ENCODE results near the gene UTP25. TPM values are rescaled to one million over a fixed set of nuclear protein-coding genes. Genes with fewer than 3 reads are reported as not detected.

Gene UTP25
- total RNA-seq, 1 experiment from 2014 or later: 7.4 TPM

- in situ Hi-C loops (cut with HindIII; ENCODE audit: low pct_unique_long_range_greater_than_20kb, low sequenced_read_pairs): no loop called here
Observed at GRCh38 chr1:209830722-209831121, 3.0 kb downstream of the UTP25 start.

DNA sequence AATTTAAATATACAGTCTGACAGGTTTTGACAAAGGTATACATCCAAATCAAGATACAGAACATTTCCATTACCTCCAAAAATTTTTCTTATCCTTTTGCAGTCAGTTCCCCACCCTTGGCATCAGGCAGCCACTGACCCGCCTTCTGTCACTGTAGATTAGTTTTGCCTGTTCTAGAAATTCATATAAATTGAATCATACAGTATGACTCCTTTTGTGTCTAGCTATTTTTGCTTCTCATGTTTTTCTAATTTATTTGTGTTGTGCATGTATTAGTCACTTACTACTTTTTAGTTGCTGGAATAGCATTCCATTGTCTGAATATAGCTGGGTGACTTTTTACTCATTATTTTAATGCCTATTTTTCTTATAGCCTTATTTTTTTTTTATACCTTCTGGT is 3.8 kb downstream of the UTP25 start:
- in situ Hi-C loops (cut with HindIII; ENCODE audit: low pct_unique_long_range_greater_than_20kb, low sequenced_read_pairs): no loop called here
- DNase-seq (ENCODE audit: low read depth): no peak

More at GRCh38 chr1:209830722-209831121, 3.0 kb downstream of the UTP25 start:
- DNase-seq (ENCODE audit: low read depth): no peak

- no peak for DNase-seq (ENCODE audit: low read depth)
- in situ Hi-C loops (cut with HindIII; ENCODE audit: low pct_unique_long_range_greater_than_20kb, low sequenced_read_pairs): no loop called here
Observed at GRCh38 chr1:209835782-209836298, 8.1 kb downstream of the UTP25 start.

DNA sequence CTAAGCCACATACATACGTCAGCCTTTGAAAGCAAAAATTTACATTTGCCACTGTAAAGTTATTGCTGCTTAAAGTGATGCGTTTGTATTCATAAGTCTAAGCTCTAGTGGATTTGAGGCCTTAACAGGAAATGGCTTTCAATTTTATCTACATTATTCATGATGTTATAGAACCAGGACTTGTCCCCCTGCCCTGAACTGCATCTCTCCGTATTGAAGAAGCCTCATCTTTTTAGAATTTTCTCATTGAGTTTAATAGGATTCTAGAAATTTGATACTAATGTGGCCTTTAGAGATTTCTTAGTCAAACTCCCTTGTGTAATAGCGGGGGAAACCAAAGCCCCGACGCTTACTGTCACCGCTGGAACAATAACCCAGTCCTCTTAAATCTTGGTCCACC is 9.9 kb downstream of the UTP25 start:
- no peak for DNase-seq (ENCODE audit: low read depth)
- in situ Hi-C loops (cut with HindIII; ENCODE audit: low pct_unique_long_range_greater_than_20kb, low sequenced_read_pairs): no loop called here

- DNase-seq (ENCODE audit: low read depth): no peak
- in situ Hi-C loops (cut with HindIII; ENCODE audit: low pct_unique_long_range_greater_than_20kb, low sequenced_read_pairs): no loop called here
Observed at GRCh38 chr1:209838537-209838936, 10.8 kb downstream of the UTP25 start.

DNA sequence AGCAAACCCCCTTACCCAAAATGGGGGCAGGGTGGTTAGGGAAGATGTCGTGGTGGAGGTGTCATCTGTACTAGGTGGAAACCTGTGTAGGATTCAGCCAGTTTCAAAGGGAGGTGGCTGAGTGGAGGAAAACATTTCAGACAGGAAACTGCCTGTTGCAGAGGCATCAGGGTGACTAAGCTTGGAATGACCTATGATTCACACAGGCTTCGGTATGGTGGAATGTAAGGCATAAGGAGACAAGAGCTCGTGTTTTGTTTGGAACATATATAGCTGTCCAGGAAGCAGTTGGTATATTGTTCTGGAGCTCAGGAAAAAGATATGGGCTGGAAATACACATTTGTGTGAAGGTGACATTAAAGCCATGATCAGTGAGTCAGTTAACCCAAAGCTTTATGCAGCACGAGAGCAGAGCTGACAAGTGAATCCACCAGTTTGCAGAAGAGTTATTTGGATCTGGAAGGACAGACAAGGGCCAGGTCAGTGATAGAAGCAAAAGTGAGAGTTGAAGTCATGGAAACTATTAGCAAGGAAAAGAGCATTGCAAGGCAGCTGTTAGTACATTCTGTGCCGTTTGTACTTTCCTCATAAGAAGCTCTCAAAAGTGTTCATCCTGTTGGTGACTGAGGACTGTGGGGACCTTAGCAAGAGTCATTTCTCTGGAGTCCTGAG is 12.2 kb downstream of the UTP25 start:
- in situ Hi-C loops (cut with HindIII; ENCODE audit: low pct_unique_long_range_greater_than_20kb, low sequenced_read_pairs): no loop called here

GRCh38 chr1:209840611-209841010 is 12.8 kb downstream of the UTP25 start:
- DNase-seq (ENCODE audit: low read depth): no peak
- in situ Hi-C loops (cut with HindIII; ENCODE audit: low pct_unique_long_range_greater_than_20kb, low sequenced_read_pairs): no loop called here

More for the DNA sequence above, 12.2 kb downstream of the UTP25 start:
- peak; percentile 79 for DNase-seq (ENCODE audit: low read depth)

DNA sequence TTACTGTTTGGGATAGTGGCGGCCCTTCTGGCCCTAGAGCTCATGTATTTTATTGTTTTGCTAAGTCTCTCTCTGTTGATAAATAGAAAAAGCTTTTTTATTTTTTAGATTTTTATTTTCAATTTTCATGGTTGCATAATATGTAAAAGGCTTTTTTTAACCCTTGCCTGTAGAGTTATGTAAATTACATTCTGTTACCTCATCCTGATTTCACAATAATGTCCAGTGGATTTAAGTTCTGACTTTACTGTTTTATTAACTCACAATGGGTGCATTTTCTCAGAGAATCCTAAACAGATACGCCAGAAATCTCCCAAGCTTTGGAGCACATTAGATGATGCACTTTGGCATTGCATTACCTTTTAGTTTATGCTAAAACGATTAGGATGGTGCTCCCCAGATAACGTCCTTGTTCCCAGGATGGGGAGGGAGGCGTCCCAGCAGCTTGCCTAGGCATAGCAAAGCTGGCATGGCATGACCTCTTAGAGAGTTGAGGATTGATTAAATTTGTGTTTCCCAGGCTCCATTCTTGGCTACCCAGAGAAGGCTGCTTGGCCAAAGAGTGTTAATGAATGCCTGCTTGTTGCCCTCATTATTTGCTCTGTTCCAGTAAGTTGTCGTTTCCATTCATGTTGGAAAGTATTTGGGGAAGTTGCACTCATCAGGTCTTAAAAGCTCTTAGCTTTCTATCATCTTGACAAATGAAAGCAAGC is 17.1 kb downstream of the UTP25 start:
- in situ Hi-C loops (cut with HindIII; ENCODE audit: low pct_unique_long_range_greater_than_20kb, low sequenced_read_pairs): no loop called here
- no peak for DNase-seq (ENCODE audit: low read depth)

- DNase-seq (ENCODE audit: low read depth): no peak
- in situ Hi-C loops (cut with HindIII; ENCODE audit: low pct_unique_long_range_greater_than_20kb, low sequenced_read_pairs): no loop called here
Observed at GRCh38 chr1:209845408-209845725, 17.6 kb downstream of the UTP25 start.

DNA sequence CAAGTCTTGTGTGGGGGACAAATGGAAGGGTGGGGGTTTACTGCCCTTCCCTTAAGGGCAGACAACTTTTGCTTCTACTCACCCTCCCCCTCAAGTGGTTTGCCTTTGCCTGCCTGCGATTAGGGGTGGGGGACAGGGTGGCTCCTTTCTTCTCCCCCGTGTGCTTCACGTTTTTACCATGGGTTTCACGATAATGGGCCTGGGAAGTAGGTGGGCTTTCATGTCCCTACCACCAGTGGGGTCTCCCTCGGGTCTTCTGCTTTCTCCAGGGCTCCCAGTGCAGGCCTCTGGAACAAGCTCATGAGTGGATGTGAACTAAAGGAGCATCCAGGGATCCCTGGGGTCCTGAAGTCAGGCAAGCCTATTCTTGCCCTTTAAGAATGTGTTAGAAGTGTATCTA is 21.6 kb downstream of the UTP25 start:
- in situ Hi-C loops (cut with HindIII; ENCODE audit: low pct_unique_long_range_greater_than_20kb, low sequenced_read_pairs): no loop called here
- no peak for DNase-seq (ENCODE audit: low read depth)

DNA sequence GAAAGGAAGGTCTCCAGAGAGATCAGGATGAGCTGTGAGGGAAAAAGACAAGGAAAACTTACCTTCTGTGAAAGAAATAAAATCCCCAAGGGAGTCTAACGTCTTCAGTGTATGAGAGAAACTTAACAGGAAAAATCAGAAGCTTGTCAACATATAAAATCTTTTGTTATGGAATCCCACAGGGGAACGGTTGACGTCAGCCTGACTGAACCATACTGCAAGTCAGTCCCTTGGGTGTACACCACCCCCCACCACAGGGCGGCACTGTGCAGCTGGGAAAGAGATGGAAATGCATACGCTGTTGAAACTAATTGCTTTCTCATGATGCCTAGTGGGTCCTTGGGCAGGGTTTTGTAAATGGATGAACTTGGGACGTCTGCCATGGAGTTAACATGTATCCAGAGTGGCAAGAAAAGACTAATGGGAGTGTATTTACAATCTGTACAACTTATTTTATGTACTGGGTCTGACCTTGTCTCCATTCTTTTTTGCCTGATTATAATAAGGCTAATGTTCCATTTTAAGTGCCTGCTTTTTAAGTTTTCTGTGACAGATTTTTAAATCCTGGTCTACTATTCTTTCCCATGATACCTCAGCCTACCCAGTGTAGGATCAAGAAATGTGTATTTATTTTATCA is 22.7 kb downstream of the UTP25 start:
- in situ Hi-C loops (cut with HindIII; ENCODE audit: low pct_unique_long_range_greater_than_20kb, low sequenced_read_pairs): loop anchor here (25.0 kb wide), 1 partner anchor 137 kb away; no protein-coding TSS in a partner anchor
- DNase-seq (ENCODE audit: low read depth): peak; percentile 49

GRCh38 chr1:209853676-209854075 is 25.9 kb downstream of the UTP25 start:
- DNase-seq (ENCODE audit: low read depth): no peak
- in situ Hi-C loops (cut with HindIII; ENCODE audit: low pct_unique_long_range_greater_than_20kb, low sequenced_read_pairs): loop anchor here (25.0 kb wide), 1 partner anchor 134 kb away; no protein-coding TSS in a partner anchor

DNA sequence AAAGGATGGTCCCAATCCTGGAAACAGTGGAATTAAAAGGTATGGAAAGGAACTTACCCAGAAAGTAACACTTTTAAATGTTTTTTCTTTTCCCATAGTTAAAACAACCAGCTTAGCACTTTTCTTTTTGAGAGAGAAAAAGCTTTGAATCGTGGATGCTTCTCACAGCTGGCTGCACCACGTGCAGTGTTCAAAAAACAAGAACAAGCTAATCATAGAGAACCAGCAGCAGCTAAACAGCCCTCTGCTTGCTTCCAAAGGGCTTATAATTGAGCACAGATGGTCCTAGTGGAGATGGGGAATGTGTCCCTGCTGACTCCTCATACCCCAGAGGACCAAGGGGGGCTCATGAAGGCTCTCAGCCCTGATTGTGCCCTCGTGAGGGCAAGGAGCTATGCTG is 26.4 kb downstream of the UTP25 start:
- no peak for DNase-seq (ENCODE audit: low read depth)
- in situ Hi-C loops (cut with HindIII; ENCODE audit: low pct_unique_long_range_greater_than_20kb, low sequenced_read_pairs): loop anchor here (25.0 kb wide), 1 partner anchor 133 kb away; no protein-coding TSS in a partner anchor

DNA sequence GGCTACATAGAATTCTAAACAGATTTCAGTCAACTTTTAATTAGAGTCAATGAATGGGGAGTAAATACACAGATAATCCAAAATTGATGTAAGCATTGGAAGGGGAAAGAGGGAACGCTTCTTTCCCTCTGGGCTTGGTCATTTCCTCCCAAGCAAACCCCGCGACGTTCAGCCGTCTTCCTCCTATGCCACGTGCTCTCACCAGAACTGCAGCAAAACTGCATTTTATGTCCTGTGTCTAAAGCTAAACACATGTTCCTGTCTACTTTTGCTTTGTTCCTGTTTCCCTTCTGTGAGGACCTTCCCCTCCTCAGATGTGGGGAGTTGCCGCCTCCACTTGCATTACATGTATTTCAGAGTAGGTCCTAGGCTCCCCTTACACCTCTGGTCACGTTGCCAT is 27.2 kb downstream of the UTP25 start:
- DNase-seq (ENCODE audit: low read depth): no peak

DNA sequence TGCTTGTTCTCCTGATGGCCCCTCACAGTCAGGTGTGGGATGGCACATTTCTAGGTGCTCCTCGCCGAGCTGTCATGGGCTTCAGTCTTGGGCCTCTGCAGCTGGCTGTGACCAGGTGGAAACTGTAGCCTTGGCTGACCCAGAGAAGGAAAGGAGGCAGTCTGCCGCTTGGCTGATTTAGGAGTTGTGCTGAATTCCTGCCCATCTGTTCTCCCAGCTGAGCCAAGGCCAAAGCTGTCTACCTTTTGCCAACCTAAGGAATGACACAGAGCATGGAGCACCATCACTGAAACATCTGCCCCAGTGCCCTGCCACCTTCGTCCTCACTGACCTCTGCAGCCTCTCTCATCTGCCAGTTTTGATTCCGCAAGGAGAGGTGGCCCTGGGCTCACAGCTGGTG is 27.9 kb downstream of the UTP25 start:
- in situ Hi-C loops (cut with HindIII; ENCODE audit: low pct_unique_long_range_greater_than_20kb, low sequenced_read_pairs): loop anchor here (25.0 kb wide), 1 partner anchor 132 kb away; no protein-coding TSS in a partner anchor
- no peak for DNase-seq (ENCODE audit: low read depth)

More for the DNA sequence above, 27.2 kb downstream of the UTP25 start:
- in situ Hi-C loops (cut with HindIII; ENCODE audit: low pct_unique_long_range_greater_than_20kb, low sequenced_read_pairs): loop anchor here (25.0 kb wide), 1 partner anchor 132 kb away; no protein-coding TSS in a partner anchor

DNA sequence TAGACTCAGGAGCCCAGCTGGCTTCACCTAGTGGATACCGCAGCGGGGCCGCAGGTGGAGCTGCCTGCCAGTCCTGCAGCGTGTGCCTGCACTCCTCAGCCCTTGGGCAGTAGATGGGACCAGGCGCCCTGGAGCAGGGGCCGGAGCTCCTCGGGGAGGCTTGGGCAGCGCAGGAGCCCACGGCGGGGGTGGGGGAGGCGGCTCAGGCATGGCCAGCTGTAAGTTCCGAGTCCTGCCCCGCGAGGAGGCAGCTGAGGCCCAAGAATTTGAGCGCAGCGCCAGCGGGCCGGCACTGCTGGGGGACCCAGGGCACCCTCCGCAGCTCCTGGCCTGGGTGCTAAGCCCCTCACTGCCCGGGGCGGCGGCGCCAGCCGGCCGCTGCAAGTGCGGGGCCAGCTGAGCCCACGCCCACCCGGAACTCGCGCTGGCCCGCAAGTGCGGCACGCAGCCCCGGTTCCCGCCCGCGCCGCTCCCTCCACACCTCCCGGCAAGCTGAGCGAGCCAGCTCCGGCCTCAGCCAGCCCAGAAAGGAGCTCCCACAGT is 30.9 kb downstream of the UTP25 start:
- in situ Hi-C loops (cut with HindIII; ENCODE audit: low pct_unique_long_range_greater_than_20kb, low sequenced_read_pairs): loop anchor here (25.0 kb wide), 1 partner anchor 129 kb away; no protein-coding TSS in a partner anchor
- DNase-seq (ENCODE audit: low read depth): no peak

DNA sequence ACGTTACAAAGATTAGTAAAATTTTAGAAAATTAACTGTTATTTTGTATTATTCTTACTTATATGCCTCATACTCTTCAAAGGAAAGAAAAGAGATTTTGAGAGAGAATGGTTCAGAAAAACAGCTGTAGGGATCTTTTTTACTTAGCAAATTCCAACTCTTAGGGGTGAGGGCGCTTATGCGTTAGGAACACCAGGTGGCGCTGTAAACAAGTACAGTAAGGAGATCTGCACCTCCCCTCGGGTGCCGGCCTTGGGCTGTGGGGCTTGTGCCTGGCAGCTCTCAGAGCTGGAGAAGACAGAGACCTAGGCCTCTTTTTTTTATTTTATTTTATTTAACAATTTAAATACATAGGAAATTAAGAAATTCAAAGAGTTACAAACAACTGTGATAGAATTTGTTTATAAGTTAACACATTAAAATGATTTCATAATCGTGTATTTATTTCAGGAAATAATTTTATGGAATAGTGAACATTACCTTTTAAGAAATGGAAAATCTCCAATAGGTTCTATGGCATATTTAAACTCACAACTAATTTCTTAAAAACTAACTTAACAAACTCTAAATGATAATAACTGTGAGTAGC is 32.6 kb downstream of the UTP25 start:
- in situ Hi-C loops (cut with HindIII; ENCODE audit: low pct_unique_long_range_greater_than_20kb, low sequenced_read_pairs): loop anchor here (25.0 kb wide), 1 partner anchor 127 kb away; no protein-coding TSS in a partner anchor
- DNase-seq (ENCODE audit: low read depth): peak; percentile 47

- DNase-seq (ENCODE audit: low read depth): no peak
- in situ Hi-C loops (cut with HindIII; ENCODE audit: low pct_unique_long_range_greater_than_20kb, low sequenced_read_pairs): loop anchor here (25.0 kb wide), 1 partner anchor 126 kb away; no protein-coding TSS in a partner anchor
Observed at GRCh38 chr1:209861242-209861641, 33.5 kb downstream of the UTP25 start.
